GM23338 (cell line): ENCODE measurements around the gene EFCAB6. TPM values are rescaled to one million over a fixed set of nuclear protein-coding genes. Genes with fewer than 3 reads are reported as not detected.

Experiments used
- ATAC-seq: fragments of 200-7000 bp; cut with Tn5 transposase; 3 replicates; pipeline ENCODE4 v1.9.1; 2020
- DNase-seq: peaks from one replicate; pipeline ENCODE4 v3.0.0-alpha.2; 2015; ENCODE audit warnings: low spot score
- H2AFZ ChIP-seq: fragments of 200-600 bp; sonication (generic); 2 replicates; pipeline ENCODE4 v1.8.0; 2016; ENCODE audit warnings: antibody characterized with exemption, mild to moderate bottlenecking, moderate library complexity
- H3F3A ChIP-seq: fragments of 200-600 bp; sonication (generic); replicated peaks from 2 replicates; pipeline ENCODE4 v1.8.0; 2017; ENCODE audit warnings: antibody characterized with exemption, mixed run types, low read depth
- H3K27ac ChIP-seq: fragments of 200-600 bp; sonication (generic); 2 replicates; pipeline ENCODE4 v1.6.1; 2016; ENCODE audit warnings: low read depth
- H3K27me3 ChIP-seq: fragments of 200-600 bp; sonication (generic); 2 replicates; pipeline ENCODE4 v1.8.0; 2016; ENCODE audit warnings: mild to moderate bottlenecking, mixed run types, moderate library complexity; ENCODE audit not compliant: insufficient read depth
- H3K36me3 ChIP-seq: fragments of 200-600 bp; sonication (generic); 2 replicates; pipeline ENCODE4 v1.8.0; 2016; ENCODE audit warnings: mild to moderate bottlenecking; ENCODE audit not compliant: insufficient read depth
- H3K4me1 ChIP-seq: fragments of 200-600 bp; sonication (generic); 2 replicates; pipeline ENCODE4 v1.8.0; 2016; ENCODE audit warnings: mild to moderate bottlenecking, moderate library complexity; ENCODE audit not compliant: insufficient read depth
- H3K4me2 ChIP-seq: fragments of 200-600 bp; sonication (generic); 2 replicates; pipeline ENCODE4 v1.7.1; 2017; ENCODE audit warnings: mixed run types
- H3K4me3 ChIP-seq: fragments of 200-600 bp; sonication (generic); 2 replicates; pipeline ENCODE4 v1.6.1; 2016; ENCODE audit warnings: mixed run types
- H3K79me2 ChIP-seq: fragments of 200-600 bp; sonication (generic); replicated peaks from 2 replicates; pipeline ENCODE4 v1.8.0; 2017; ENCODE audit warnings: mild to moderate bottlenecking; ENCODE audit not compliant: insufficient read depth
- H3K9me2 ChIP-seq: fragments of 200-600 bp; sonication (generic); 2 replicates; pipeline ENCODE4 v1.8.0; 2017; ENCODE audit not compliant: insufficient read depth
- H4K20me1 ChIP-seq: fragments of 200-600 bp; sonication (generic); replicated peaks from 2 replicates; pipeline ENCODE4 v1.8.0; 2017; ENCODE audit warnings: mild to moderate bottlenecking; ENCODE audit not compliant: insufficient read depth
- H3K27ac Mint-ChIP-seq: 2 replicates; pipeline ENCODE4 v1.8.0; 2020; ENCODE audit warnings: inconsistent platforms, mild to moderate bottlenecking, moderate library complexity, mixed read lengths
- H3K27me3 Mint-ChIP-seq: 3 replicates; pipeline ENCODE4 v1.8.0; 2022; ENCODE audit warnings: low read depth, mild to moderate bottlenecking, moderate library complexity, mixed read lengths, inconsistent platforms; ENCODE audit not compliant: insufficient read depth, poor library complexity
- H3K36me3 Mint-ChIP-seq: 3 replicates; pipeline ENCODE4 v1.8.0; 2021; ENCODE audit warnings: low read depth, mild to moderate bottlenecking, inconsistent platforms, moderate library complexity, mixed read lengths
- H3K4me1 Mint-ChIP-seq: 3 replicates; pipeline ENCODE4 v1.8.0; 2020; ENCODE audit warnings: mild to moderate bottlenecking, inconsistent platforms, mixed read lengths
- H3K4me3 Mint-ChIP-seq: 3 replicates; pipeline ENCODE4 v1.8.0; 2021; ENCODE audit warnings: moderate library complexity, mild to moderate bottlenecking, inconsistent platforms, mixed read lengths
- H3K9me3 Mint-ChIP-seq: 3 replicates; pipeline ENCODE4 v1.8.0; 2020; ENCODE audit warnings: moderate library complexity, mild to moderate bottlenecking, inconsistent platforms, mixed read lengths
- CREB1 ChIP-seq: fragments of 250-450 bp; sonication (Bioruptor Pico); IDR thresholded peaks from 2 replicates; pipeline ENCODE4 v1.5.0; 2020; ENCODE audit warnings: low read depth, mild to moderate bottlenecking, moderate library complexity
- CTCF ChIP-seq, 2 experiments: fragments of 200-600 bp in 1 of 2; sonication (generic) in 1 of 2; conservative IDR thresholded peaks; 2 replicates each; pipeline versions ENCODE4 v1.5.1 to v1.6.1; 2016 to 2017; ENCODE audit warnings: antibody characterized with exemption in 2 of 2, low read depth in 2 of 2, mild to moderate bottlenecking in 2 of 2, moderate library complexity in 1 of 2
- ETS1 ChIP-seq: IDR thresholded peaks from 2 replicates; pipeline ENCODE4 v1.6.1; 2016; ENCODE audit warnings: antibody characterized with exemption
- EZH2 ChIP-seq: fragments of 200-600 bp; sonication (generic); IDR thresholded peaks from one replicate; pipeline ENCODE4 v1.8.0; 2017; ENCODE audit warnings: antibody characterized with exemption, mild to moderate bottlenecking, low read depth; ENCODE audit not compliant: unreplicated experiment
- NANOG ChIP-seq: IDR thresholded peaks from 2 replicates; pipeline ENCODE4 v1.6.1; 2016; ENCODE audit warnings: antibody characterized with exemption, borderline replicate concordance
- STAT1 ChIP-seq: IDR thresholded peaks from one replicate; pipeline ENCODE4 v1.6.1; 2016; ENCODE audit warnings: antibody characterized with exemption; ENCODE audit not compliant: unreplicated experiment
- polyA plus RNA-seq: library from polyadenylated mRNA; unstranded; fragments of >200 nt; fragmentation: Nextera tagmentation; extraction: Ambion mirVana; gene quantifications from 2 replicates; pipeline ENCODE4 v1.2.1, GENCODE V29; 2016
- total RNA-seq: library from RNA; depleted of rRNA; stranded (reverse); fragments of >200 nt; shearing (Covaris generic); gene quantifications from 2 replicates; pipeline ENCODE4 v1.2.3, GENCODE V29; 2014

EFCAB6 gene
- total and polyA plus RNA-seq, 2 experiments from 2014 or later: 1.1 to 1.8 TPM

GRCh38 chr22:43743929-43744643 lies 68.0 kb downstream of the EFCAB6 start:
- H3K36me3 Mint-ChIP-seq: no peaks in the 10 kb centered on the region
- Histone ChIP-seq H3K27me3 (no peaks in the 10 kb centered on the region), H3K4me3 (no peak overlapping the region), H3K4me1 (peaks cover 19% of the 10 kb centered on the region), H3K27ac (no peak overlapping the region), H3K4me2 (no peak overlapping the region), H3K9me2 (no peaks in the 10 kb centered on the region), H2AFZ (no peak overlapping the region), H3K36me3 (no peaks in the 10 kb centered on the region), H3F3A (no peaks in the 10 kb centered on the region), H4K20me1 (no peaks in the 10 kb centered on the region), H3K79me2 (no peaks in the 10 kb centered on the region)
- ATAC-seq (no peak), DNase-seq (no peak)
- H3K4me3 Mint-ChIP-seq: no peak overlapping the region; the same call in 2 of the 3 replicates
- H3K4me1 Mint-ChIP-seq: peaks cover 2% of the 10 kb centered on the region; the same call in 2 of the 3 replicates
- peaks cover 7% of the 10 kb centered on the region for H3K27me3 Mint-ChIP-seq
- H3K9me3 Mint-ChIP-seq: no peaks in the 10 kb centered on the region
- H3K27ac Mint-ChIP-seq: no peak overlapping the region
- no peak for TF ChIP-seq NANOG

GRCh38 chr22:43743131-43743530 lies 69.0 kb downstream of the EFCAB6 start:
- Mint-ChIP-seq H3K36me3 (no peaks in the 10 kb centered on the region), H3K27me3 (peaks cover 6% of the 10 kb centered on the region), H3K27ac (no peak overlapping the region), H3K9me3 (no peaks in the 10 kb centered on the region), H3K4me3 (no peak overlapping the region), H3K4me1 (peaks cover 2% of the 10 kb centered on the region; the same call in 2 of the 3 replicates)
- Histone ChIP-seq H4K20me1 (no peaks in the 10 kb centered on the region), H3K4me3 (no peak overlapping the region), H2AFZ (no peak overlapping the region), H3K36me3 (no peaks in the 10 kb centered on the region), H3K27ac (no peak overlapping the region), H3K27me3 (no peaks in the 10 kb centered on the region), H3K79me2 (no peaks in the 10 kb centered on the region), H3F3A (peaks cover 3% of the 10 kb centered on the region; the same call in 1 of the 2 replicates), H3K4me1 (peaks cover 19% of the 10 kb centered on the region), H3K9me2 (peaks cover 4% of the 10 kb centered on the region; the same call in 1 of the 2 replicates), H3K4me2 (no peak overlapping the region)
- TF ChIP-seq NANOG (no peak), CTCF (conservative IDR thresholded peaks at IDR 0.05; ENCODE audit: low read depth in 2 of 2) (peak; percentile 70 to 91)
- peak; percentile 81 for DNase-seq
- ATAC-seq: peak; percentile 86

- peaks cover 2% of the 10 kb centered on the region; the same call in 2 of the 3 replicates for H3K4me1 Mint-ChIP-seq
- H3K9me3 Mint-ChIP-seq: no peaks in the 10 kb centered on the region
- no peak overlapping the region for H3K27ac Mint-ChIP-seq
- no peak overlapping the region for H3K27ac ChIP-seq
- peaks cover 5% of the 10 kb centered on the region for H3K27me3 Mint-ChIP-seq
- no peaks in the 10 kb centered on the region for H3K79me2 ChIP-seq
- H3K36me3 Mint-ChIP-seq: no peaks in the 10 kb centered on the region
- DNase-seq (no peak), ATAC-seq (peak; percentile 54)
- no peaks in the 10 kb centered on the region for H3K27me3 ChIP-seq
- no peak overlapping the region for H3K4me3 Mint-ChIP-seq
- H3K4me1 ChIP-seq: peaks cover 19% of the 10 kb centered on the region
- peak overlapping the region; percentile 9; the same call in 1 of the 2 replicates for H2AFZ ChIP-seq
- H4K20me1 ChIP-seq: no peaks in the 10 kb centered on the region
- 0 out of 2 replicates have a peak overlapping the region, but pooled peaks have one; percentile 41 for H3K4me2 ChIP-seq
- no peak overlapping the region for H3K4me3 ChIP-seq
- peaks cover 11% of the 10 kb centered on the region; the same call in 1 of the 2 replicates for H3F3A ChIP-seq
- H3K36me3 ChIP-seq: no peaks in the 10 kb centered on the region
- H3K9me2 ChIP-seq: peaks cover 5% of the 10 kb centered on the region; the same call in 1 of the 2 replicates
- TF ChIP-seq ETS1 (no peak), CREB1 (CRISPR knock-in tag) (no peak), CTCF (conservative IDR thresholded peaks at IDR 0.05; ENCODE audit: low read depth in 2 of 2) (no peak), NANOG (no peak), EZH2 (no peak), STAT1 (no peak)
These were observed 69.8 kb downstream of the EFCAB6 start for GRCh38 chr22:43742154-43742950.
